NCI-H2196 treated with DMSO at 0.1 percent for 48 hours (cell line): Measurements from ENCODE around the gene MMP2.

Source experiments
- DNase-seq: peaks from one replicate; lab custom pipeline; 2025; ENCODE audit not compliant: unreplicated experiment; lab: John Stamatoyannopoulos, UW

The MMP2 gene

DNA sequence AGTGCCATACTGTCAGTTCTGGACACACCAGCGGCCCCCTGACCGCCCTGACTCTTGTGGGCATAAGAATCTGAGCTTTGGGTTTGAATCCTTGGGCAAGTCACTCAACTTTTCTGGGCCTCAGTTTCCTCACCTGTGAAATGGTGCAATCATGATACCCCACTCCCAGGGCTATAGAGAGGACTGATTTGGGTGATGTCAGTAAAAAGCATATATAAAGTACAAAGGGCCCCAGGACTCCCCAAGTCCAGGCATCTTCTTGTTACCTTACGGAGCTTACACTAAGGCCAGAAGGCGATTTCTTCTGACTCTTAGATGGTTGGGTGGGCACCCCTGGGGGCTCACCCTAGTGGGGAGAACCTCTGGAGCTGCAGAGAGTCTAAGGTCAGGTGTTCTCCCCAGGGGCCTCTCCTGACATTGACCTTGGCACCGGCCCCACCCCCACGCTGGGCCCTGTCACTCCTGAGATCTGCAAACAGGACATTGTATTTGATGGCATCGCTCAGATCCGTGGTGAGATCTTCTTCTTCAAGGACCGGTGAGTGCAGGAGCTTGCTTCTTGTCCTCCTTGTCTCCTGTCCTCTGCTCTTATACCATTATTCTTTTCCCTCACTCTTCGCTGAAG is 13.9 kb downstream of the MMP2 start:
- DNase-seq, result no peak

DNA sequence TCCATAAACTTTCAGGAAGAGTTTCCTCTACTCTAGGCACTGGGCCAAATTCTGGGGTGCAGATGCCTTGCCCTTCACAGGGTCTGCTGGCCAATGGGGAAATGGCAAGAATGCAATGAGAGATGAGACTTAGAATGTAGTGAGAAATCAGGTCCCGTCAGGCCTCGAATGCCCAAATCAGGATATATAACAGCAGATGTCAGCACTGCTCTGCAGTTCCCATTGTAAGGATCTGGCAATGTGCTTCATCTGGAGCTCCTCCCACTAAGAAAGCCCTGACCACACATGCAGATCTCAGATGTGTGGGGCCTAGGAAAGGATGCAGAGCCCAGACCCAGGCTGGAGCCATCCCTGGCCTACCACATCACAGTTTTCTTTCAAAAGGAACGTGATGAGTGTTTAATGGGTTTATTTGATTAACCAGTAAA is 16.0 kb downstream of the MMP2 start:
- DNase-seq, result no peak

DNA sequence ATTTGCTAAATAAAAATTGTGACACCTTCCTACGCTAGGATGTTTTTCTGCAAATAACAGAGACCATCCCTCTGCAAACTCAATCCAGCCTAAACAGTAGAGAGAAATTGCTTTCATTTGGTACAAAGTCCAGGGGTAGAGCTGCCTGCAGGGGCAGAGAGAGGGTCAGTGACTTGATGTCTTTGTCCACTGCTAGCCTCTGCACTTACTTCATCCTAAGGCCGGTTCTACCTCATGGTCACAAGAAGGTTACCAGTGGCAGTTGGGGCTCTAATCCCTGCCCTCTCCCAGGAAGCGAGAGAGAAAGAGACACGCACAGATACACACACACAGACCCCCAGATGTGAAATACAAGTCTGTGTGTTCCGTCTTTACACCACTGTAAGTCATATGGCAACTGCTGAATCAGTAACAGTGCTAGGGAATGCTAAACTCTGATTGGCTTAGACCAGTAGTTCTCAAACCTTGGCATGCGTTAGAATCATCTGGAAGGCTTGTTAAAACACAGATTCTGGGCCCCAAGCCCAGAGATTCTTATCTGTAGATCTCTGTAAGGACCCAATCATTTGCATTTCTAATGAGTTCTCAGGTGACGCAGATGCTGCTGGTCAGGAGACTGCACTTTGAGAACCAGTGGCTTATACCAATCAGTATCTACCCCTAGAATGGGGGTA is 16.8 kb downstream of the MMP2 start:
- DNase-seq, result no peak

DNA sequence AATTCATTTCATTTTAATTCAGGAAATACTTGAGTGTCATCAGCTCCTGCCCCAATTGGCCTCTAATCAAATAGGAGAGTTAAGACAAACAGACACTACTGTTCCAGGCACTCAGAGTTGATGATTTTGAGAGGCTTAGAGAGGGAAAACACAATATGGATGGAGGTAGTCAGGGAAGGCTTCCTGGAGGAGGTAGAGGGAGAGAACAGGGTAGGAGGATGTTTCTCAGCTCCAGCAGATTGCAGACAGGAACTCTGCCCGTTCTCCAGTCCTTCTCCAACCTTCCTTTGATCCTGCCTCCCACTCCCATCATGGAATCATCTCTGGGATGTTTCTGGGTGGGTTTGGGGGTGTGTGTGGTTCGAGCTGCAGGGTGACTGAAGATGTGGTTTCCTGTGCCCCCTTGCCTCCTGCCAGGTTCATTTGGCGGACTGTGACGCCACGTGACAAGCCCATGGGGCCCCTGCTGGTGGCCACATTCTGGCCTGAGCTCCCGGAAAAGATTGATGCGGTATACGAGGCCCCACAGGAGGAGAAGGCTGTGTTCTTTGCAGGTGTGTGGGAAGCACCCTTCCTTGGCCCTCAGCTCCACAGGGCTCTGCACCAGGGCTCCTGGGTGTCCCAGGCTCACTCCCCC is 17.6 kb downstream of the MMP2 start:
- DNase-seq, result no peak

DNA sequence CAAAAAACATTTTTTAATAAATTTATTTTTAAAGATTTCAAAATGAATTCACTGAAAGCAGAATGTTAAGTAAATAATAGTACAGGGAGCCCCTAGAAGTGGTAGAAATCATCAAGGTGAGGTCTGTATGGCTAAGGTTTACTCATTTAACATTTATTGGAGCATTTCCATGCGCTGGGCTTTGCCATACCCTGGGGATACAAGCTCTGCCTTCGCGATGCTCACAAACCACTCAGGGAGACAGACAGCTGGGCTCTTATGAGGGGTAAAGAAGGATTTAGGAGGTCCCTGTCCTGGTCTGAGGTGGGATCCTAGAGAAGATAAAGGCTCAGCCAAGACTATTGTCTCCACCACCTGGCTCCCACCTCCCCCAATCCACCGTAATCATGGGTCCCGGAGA is 18.6 kb downstream of the MMP2 start:
- no peak for DNase-seq

DNA sequence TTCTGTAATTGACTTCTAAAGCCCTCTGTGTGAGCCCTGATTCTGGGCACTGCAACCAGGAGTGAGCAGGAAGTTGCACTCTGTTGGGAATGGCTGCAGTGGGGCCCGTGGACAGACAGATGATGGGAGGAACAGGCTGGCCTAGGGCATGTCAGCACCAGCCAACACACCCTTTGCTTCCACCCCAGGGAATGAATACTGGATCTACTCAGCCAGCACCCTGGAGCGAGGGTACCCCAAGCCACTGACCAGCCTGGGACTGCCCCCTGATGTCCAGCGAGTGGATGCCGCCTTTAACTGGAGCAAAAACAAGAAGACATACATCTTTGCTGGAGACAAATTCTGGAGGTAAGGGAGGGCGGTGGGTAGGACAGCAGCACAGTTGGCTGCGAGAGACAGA is 19.1 kb downstream of the MMP2 start:
- DNase-seq, result no peak

DNA sequence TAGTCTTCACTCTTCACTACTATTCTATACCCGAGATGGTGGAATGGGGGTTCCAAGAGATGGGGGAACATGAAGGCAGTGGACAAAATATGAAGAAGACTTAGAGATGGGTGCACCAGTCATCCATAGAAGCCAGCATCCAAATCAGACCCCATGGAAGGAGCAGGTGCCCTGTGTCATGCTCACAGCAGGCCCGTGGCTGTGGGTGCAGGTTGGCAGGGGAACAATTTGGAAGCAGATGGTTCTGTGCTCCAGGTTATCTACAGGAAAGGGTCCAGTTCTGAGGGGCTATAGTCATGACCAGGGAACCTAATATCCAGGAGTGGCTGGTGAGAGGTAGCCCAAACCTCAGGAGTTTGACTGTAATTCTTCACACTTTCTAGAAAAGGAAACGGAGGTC is 20.3 kb downstream of the MMP2 start:
- no peak for DNase-seq

DNA sequence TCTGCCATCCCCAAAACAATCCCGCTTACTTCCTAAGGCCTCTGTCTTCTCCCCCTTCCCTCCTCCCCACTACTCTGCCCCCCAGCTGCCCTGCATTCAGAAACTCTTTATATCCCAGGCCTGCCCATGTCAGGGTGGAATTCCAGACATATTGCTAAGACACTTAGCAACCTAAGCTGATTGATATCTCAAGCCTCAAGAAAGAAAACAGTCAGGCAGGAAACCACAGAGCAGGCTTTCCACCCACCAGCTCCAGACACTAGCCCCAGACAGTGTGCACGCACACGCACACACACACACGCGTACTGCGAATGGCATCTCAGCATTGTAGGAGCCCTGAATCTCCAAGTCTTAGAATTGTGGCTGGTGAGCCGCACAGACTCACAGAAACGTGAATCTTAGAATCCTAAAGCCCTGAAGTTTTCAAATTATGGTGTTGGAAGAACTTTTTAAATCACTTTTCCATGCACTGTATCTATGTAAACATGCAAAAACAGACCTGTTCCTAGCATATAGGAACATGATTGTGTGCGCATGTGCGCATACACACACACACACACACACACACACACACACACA is 21.0 kb downstream of the MMP2 start:
- DNase-seq, result no peak

DNA sequence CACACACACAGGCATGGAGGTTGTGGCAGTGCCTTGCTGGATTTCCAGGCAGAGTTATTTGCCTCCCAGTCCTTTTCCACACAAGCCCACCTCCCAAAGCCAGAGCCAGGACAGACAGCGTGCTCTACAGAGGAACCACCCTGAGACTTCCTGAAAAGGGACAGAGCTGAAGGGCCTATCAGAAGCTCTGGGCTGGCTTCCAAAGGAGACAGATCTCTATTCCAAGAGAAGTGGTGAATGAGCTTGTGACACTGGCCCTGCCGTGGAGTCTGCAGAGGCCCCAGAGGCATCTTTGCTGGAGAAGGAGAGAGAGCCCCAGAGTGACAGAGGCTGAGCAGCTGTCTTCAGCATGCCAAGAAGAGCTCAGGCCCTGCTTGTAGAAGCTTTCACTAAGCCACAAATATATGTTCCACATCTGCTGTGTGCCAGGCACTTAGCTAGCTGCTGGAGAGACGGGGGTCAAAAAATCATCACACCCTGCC is 21.6 kb downstream of the MMP2 start:
- DNase-seq, result no peak

DNA sequence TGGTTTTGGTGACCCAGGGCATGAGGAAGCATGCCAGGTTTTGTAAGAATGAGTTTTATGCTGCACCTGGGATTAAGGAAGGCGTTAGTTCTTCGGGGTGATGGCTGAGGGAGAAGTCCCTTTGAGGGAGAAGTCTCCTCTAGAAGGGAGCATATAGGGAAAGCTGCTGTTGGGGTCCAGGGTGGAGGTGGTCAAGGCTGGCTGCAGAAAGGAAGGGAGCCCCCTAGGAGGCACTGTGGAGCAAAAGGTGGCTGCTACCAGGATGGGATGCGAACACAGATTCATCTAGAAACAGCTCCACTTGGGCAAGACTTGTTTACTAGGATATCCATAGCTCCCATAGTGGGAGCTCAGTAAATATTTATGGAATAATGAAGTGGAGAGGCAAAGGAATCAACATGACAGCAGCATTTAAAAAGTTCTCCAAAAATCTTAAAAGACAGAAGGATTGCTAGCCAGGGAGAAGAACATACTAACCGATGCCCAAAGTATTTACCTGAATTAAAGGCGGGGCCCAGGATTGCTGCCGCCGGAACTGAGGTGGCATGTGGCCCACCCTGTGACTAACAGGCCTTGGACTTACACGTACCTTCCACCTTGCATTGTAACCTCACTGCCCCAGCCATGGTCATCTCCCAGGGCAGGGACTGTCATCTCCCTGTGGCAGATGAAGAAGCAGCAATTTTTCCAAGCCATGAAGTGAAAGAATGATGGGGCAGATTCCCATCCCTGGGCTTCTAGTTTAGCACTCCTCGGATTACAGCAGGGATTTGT is 22.7 kb downstream of the MMP2 start:
- no peak for DNase-seq

DNA sequence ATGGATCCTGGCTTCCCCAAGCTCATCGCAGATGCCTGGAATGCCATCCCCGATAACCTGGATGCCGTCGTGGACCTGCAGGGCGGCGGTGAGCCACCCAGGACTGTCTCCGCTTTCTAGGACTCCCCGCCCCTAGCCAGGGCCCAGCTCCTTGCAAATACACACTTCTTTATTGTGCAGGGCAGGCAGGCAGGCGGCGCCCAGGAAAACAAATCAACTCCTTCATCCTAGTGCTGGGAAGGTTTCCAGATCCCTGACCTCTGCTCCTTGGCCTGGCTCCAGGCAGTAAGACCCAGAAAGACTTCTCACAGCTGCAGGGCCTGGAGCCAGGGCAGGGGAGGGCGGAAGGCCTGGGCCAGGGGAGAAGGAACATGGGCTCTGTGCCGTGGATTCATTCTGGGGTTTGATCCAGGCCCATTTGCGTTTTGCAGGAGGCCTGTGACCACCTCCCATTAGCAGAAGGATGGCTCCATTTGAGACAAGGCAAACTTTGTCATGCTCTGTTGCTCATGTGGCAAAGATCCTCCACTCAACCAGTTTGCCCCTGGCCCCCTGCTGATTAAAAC is 23.9 kb downstream of the MMP2 start:
- DNase-seq, result peak; percentile 5

DNA sequence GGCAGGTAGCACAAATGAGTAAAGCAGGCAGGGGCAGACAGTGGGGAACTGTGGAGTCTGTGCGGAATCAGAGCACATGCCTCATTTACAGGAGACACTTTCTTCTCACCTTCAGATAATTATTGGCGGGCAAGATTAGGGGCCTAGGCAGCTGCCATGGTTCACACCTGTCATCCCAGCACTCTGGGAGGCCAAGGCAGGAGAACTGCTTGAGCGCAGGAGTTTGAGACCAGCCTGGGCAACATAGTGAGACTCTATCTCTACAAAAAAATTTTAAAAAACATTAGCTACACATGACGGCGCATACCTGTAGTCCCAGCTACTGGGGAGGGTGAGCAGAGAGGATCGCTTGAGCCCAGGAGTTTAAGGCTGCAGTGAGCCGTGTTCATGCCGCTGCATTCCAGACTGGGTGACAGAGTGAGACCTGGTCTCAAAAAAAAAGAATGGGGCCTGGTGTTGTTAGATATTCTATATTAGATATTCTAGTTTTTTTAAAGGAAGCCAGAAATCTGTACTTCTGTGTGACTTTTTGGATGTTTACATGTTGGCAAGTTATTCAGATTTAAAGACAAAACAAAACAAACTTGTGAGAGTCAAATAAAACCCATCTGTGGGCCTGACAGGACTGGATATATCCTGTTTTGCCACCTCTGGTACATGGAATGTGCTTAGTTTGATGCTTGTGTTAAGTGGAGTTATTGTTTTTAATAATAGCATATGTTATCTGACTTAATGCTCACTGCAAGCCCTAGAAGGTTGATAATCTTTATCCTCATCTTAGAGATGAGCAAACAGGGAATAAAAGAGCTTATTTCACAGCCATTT is 24.9 kb downstream of the MMP2 start:
- DNase-seq, result no peak

DNA sequence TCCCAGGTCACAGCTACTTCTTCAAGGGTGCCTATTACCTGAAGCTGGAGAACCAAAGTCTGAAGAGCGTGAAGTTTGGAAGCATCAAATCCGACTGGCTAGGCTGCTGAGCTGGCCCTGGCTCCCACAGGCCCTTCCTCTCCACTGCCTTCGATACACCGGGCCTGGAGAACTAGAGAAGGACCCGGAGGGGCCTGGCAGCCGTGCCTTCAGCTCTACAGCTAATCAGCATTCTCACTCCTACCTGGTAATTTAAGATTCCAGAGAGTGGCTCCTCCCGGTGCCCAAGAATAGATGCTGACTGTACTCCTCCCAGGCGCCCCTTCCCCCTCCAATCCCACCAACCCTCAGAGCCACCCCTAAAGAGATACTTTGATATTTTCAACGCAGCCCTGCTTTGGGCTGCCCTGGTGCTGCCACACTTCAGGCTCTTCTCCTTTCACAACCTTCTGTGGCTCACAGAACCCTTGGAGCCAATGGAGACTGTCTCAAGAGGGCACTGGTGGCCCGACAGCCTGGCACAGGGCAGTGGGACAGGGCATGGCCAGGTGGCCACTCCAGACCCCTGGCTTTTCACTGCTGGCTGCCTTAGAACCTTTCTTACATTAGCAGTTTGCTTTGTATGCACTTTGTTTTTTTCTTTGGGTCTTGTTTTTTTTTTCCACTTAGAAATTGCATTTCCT is 26.5 kb downstream of the MMP2 start:
- DNase-seq, result no peak

DNA sequence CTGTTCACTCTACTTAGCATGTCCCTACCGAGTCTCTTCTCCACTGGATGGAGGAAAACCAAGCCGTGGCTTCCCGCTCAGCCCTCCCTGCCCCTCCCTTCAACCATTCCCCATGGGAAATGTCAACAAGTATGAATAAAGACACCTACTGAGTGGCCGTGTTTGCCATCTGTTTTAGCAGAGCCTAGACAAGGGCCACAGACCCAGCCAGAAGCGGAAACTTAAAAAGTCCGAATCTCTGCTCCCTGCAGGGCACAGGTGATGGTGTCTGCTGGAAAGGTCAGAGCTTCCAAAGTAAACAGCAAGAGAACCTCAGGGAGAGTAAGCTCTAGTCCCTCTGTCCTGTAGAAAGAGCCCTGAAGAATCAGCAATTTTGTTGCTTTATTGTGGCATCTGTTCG is 27.1 kb downstream of the MMP2 start:
- DNase-seq, result no peak

DNA sequence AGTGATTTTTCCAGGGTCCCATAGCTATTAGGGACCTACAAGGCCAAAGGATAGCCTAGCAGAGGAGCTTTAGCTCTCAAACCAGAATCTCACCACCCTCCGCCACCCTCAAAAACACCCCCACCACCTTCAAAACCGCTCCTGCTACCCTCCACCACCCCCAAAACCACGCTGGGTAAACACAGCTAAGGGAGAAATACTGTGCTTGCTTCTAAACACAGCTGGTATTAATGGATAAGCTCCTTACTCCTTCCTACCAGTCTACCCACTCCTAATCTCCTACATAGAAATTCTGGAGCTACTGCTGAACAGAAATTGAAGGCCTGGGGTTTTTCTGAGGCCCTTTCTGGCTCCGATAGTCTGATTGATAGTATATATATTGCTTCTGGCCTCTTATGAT is 27.7 kb downstream of the MMP2 start:
- no peak for DNase-seq

DNA sequence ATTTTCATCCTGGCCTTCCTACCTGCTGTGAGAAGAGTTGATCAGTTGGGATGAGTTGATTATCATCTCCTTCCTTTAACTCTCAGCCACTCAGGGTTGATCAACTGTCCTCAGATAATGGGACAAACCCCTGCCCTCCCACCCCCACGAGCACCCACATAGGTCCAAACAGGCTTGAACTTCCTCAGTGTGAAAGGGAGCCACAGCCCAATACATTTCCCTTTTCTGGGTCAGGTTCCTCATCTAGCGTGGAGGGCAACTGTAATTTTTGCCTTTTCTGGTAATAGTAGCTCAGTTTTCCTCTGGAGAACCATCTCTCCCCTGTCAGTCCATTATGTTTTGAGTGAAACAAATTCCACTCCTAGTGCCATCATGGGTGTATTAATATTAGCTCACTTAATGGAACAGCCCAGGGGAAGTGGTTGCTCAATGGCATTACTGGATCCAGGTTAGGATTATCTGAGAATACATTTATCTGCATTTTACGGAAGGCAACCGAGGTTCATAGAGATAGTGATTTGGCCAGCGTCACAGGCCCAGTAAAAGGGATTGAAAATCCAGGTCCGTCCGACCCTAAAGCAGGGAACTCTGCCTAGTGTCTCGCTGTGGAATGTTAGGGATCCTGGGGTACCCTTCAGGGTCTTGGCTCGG is 29.4 kb downstream of the MMP2 start:
- no peak for DNase-seq

DNA sequence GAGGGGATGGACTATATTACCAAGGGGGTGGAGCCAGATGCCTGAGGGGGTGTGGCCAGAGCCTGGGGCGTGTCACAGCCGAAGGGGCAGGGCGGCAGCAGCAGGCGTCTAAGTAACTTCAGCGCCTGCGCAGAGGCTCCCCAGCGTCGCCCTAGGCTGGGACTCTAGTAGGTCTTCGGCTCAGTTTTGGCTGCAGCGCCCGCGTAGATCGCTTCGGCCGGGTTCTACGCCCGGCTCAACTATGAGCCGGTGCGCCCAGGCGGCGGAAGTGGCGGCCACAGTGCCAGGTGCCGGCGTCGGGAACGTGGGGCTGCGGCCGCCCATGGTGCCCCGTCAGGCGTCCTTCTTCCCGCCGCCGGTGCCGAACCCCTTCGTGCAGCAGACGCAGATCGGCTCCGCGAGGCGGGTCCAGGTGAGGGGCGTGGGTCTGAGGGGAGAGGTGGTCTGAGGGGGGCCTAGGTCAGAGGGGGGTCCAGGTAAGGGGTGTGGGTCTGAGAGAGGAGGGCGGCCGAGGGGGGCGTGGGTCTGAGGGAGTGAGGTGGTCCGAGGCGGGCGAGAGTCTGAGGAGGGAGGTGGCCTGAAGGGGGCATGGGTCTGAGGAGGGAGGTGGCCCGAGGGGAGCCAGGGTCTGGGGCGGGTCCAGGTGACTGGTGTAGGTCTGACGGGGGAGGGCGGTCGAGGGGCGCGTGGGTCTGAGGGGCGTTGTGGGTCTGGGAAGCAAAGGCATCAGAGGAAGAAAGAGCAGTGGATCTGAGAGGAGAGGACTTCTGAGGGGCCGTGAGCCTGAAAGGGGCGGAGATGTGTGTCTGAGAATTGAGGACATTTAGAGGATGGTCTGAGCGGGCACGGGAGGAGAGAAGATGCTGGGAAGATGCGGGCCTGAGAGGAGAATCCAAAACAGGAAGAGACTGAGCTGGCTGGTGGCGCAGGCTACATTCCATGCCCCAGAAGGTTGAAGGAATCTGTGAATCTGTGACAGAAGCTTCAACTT is 30.2 kb downstream of the MMP2 start, which contains the start of gene LPCAT2:
TSS of gene LPCAT2 (plus strand) at position 132 of the 991 bp plus-strand sequence. CDS start at position 242, 110 bp downstream.
- DNase-seq, result no peak
